ENCODE measurements around the gene AQP12A.

- TF ChIP-seq GATA3 (IDR thresholded peaks at IDR 0.05; ENCODE audit: low read depth, low read length): no peak
- TF ChIP-seq GATA2 (IDR thresholded peaks at IDR 0.05; ENCODE audit: low read depth, low read length): no peak
Measured at GRCh38 chr2:240646176-240646899, 45.3 kb upstream of the AQP12A start.
